IMR-90 (cell line): ENCODE measurements around the gene ALS2CL. TPM values are rescaled to one million over a fixed set of nuclear protein-coding genes. Genes with fewer than 3 reads are reported as not detected.

Source experiments
- ATAC-seq: fragments of 200-7000 bp; cut with Tn5 transposase; 2 replicates; pipeline ENCODE4 v1.9.1; 2020; ENCODE audit warnings: low read depth, mild to moderate bottlenecking, moderate library complexity
- BruUV-seq: library from RNA; stranded (reverse); fragments of 400-500 nt; replicated peaks from 2 replicates; lab custom pipeline; 2021; lab: Mats Ljungman, UMichigan
- CTCF ChIA-PET: fragments of 300-600 bp; formaldehyde crosslinking; extraction: SDS; loops from one replicate; lab custom pipeline; 2021; ENCODE audit warnings: antibody characterized with exemption; lab: Yijun Ruan, JAX
- POLR2A ChIA-PET: fragments of 300-600 bp; sonication (Branson Sonifier 250); formaldehyde crosslinking; loops from one replicate; lab custom pipeline; 2022; ENCODE audit warnings: antibody characterized with exemption; ENCODE audit not compliant: unreplicated experiment; lab: Charles Lee
- DNase-seq: peaks from one replicate; pipeline ENCODE4 v3.0.0; 2013
- H2AFZ ChIP-seq: replicated peaks from 2 replicates; pipeline ENCODE3; 2013; ENCODE audit warnings: low read length, mild to moderate bottlenecking; ENCODE audit not compliant: poor library complexity
- H2AK5ac ChIP-seq: 2 replicates; pipeline ENCODE4 v1.6.1; 2013; ENCODE audit warnings: low read depth, low read length, inconsistent platforms
- H2AK9ac ChIP-seq: replicated peaks from 2 replicates; pipeline ENCODE3; 2013; ENCODE audit warnings: mild to moderate bottlenecking, low read depth, low read length, moderate library complexity; ENCODE audit not compliant: poor library complexity
- H2BK120ac ChIP-seq: 2 replicates; pipeline ENCODE4 v1.6.1; 2013; ENCODE audit warnings: low read depth, low read length, inconsistent platforms
- H2BK15ac ChIP-seq: 3 replicates; pipeline ENCODE4 v1.6.1; 2013; ENCODE audit warnings: low read depth, low read length, inconsistent platforms
- H2BK20ac ChIP-seq: 2 replicates; pipeline ENCODE4 v1.6.1; 2013; ENCODE audit warnings: low read depth, mild to moderate bottlenecking, inconsistent platforms, low read length, moderate library complexity
- H2BK5ac ChIP-seq: 2 replicates; pipeline ENCODE4 v1.6.1; 2013; ENCODE audit warnings: mild to moderate bottlenecking, low read depth, low read length, inconsistent platforms; ENCODE audit not compliant: poor library complexity, severe bottlenecking
- H3K14ac ChIP-seq: replicated peaks from 2 replicates; pipeline ENCODE4 v1.6.1; 2013; ENCODE audit warnings: low read depth, low read length, inconsistent platforms
- H3K18ac ChIP-seq: 2 replicates; pipeline ENCODE4 v1.6.1; 2013; ENCODE audit warnings: low read depth, low read length, control low read depth
- H3K23ac ChIP-seq: 2 replicates; pipeline ENCODE4 v1.6.1; 2013; ENCODE audit warnings: low read depth, low read length, inconsistent platforms
- H3K27ac ChIP-seq: 2 replicates; pipeline ENCODE4 v1.5.1; 2013; ENCODE audit warnings: mild to moderate bottlenecking, control low read depth, low read length; ENCODE audit not compliant: insufficient read depth
- H3K27me3 ChIP-seq: 2 replicates; pipeline ENCODE4 v1.6.1; 2013; ENCODE audit warnings: low read length; ENCODE audit not compliant: control insufficient read depth, insufficient read depth
- H3K36me3 ChIP-seq: 2 replicates; pipeline ENCODE4 v1.6.1; 2013; ENCODE audit warnings: low read length, mixed read lengths; ENCODE audit not compliant: control insufficient read depth, insufficient read depth
- H3K4ac ChIP-seq: 2 replicates; pipeline ENCODE4 v1.6.1; 2013; ENCODE audit warnings: low read depth, low read length, inconsistent platforms
- H3K4me1 ChIP-seq: 2 replicates; pipeline ENCODE4 v1.6.1; 2013; ENCODE audit warnings: low read length, mixed read lengths; ENCODE audit not compliant: control insufficient read depth, insufficient read depth
- H3K4me2 ChIP-seq: 2 replicates; pipeline ENCODE4 v1.6.1; 2013; ENCODE audit warnings: low read depth, mild to moderate bottlenecking, control low read depth, low read length, moderate library complexity
- H3K4me3 ChIP-seq: 2 replicates; pipeline ENCODE4 v1.5.1; 2013; ENCODE audit warnings: low read depth, mild to moderate bottlenecking, control low read depth, low read length, moderate library complexity; ENCODE audit not compliant: insufficient read depth
- H3K56ac ChIP-seq: 2 replicates; pipeline ENCODE4 v1.6.1; 2013; ENCODE audit warnings: low read length, inconsistent platforms; ENCODE audit not compliant: insufficient read depth; ENCODE audit errors: extremely low read depth
- H3K79me1 ChIP-seq, 2 experiments: 2 replicates each; pipeline ENCODE4 v1.6.1; 2013; ENCODE audit warnings: low read length in 2 of 2, inconsistent platforms in 1 of 2, low read depth in 1 of 2
- H3K9ac ChIP-seq: 2 replicates; pipeline ENCODE4 v1.6.1; 2013; ENCODE audit warnings: low read depth, low read length, control low read depth
- H3K9me1 ChIP-seq: 2 replicates; pipeline ENCODE4 v1.6.1; 2013; ENCODE audit warnings: low read length, inconsistent platforms; ENCODE audit not compliant: insufficient read depth
- H3K9me3 ChIP-seq: 2 replicates; pipeline ENCODE4 v1.6.1; 2013; ENCODE audit warnings: low read length; ENCODE audit not compliant: control insufficient read depth, insufficient read depth
- H4K20me1 ChIP-seq: 2 replicates; pipeline ENCODE4 v1.6.1; 2013; ENCODE audit warnings: low read length, inconsistent platforms; ENCODE audit not compliant: insufficient read depth
- H4K5ac ChIP-seq: 2 replicates; pipeline ENCODE4 v1.6.1; 2013; ENCODE audit warnings: mild to moderate bottlenecking, low read depth, low read length, control low read depth
- H4K8ac ChIP-seq, 2 experiments: 2 replicates each; pipeline ENCODE4 v1.6.1; 2013; ENCODE audit warnings: low read depth in 2 of 2, low read length in 2 of 2, control low read depth in 1 of 2, inconsistent platforms in 1 of 2
- H4K91ac ChIP-seq: 2 replicates; pipeline ENCODE4 v1.6.1; 2013; ENCODE audit warnings: low read depth, low read length, inconsistent platforms; ENCODE audit not compliant: insufficient read depth
- CHD1 ChIP-seq: IDR thresholded peaks from 2 replicates; pipeline ENCODE4 v1.6.1; 2012; ENCODE audit warnings: low read depth, low read length, improper control_type of control experiment
- ELK1 ChIP-seq: fragments of 150-350 bp; IDR thresholded peaks from 2 replicates; pipeline ENCODE4 v1.6.1; 2016; ENCODE audit warnings: low read depth, mild to moderate bottlenecking, low read length, moderate library complexity, borderline replicate concordance
- FOS ChIP-seq: fragments of 150-350 bp; IDR thresholded peaks from 2 replicates; pipeline ENCODE4 v1.6.1; 2016; ENCODE audit warnings: low read depth, low read length
- MAFK ChIP-seq: IDR thresholded peaks from 2 replicates; pipeline ENCODE4 v1.6.1; 2012; ENCODE audit warnings: low read depth, low read length, improper control_type of control experiment
- NFE2L2 ChIP-seq: fragments of 150-350 bp; IDR thresholded peaks from 2 replicates; pipeline ENCODE4 v1.6.1; 2016; ENCODE audit warnings: low read depth, mild to moderate bottlenecking, low read length
- POLR2A ChIP-seq: IDR thresholded peaks from 2 replicates; pipeline ENCODE4 v1.6.1; 2012; ENCODE audit warnings: mild to moderate bottlenecking, low read depth, low read length
- RFX5 ChIP-seq: IDR thresholded peaks from 2 replicates; pipeline ENCODE4 v1.8.0; 2012; ENCODE audit warnings: low read depth, mild to moderate bottlenecking, low read length, moderate library complexity
- SMC3 ChIP-seq: fragments of 150-350 bp; IDR thresholded peaks from 2 replicates; pipeline ENCODE4 v1.6.1; 2016; ENCODE audit warnings: low read depth, mild to moderate bottlenecking, antibody characterized with exemption, low read length, moderate library complexity
- WGBS, 2 experiments: methylation state at CpG; one replicate each; pipeline versions ENCODE4 v1.1.5 to v1.1.7; 2013; ENCODE audit warnings: missing lambda C conversion rate in 2 of 2; ENCODE audit not compliant: insufficient read length in 1 of 2; ENCODE audit errors: extremely low coverage in 2 of 2; 5-methylcytosine and 5-hydroxymethylcytosine counted together
- dilution Hi-C: fragments of 300-500 bp; cut with HindIII; formaldehyde crosslinking; loops from one replicate; pipeline ENCODE4 v1.14.3; 2018; ENCODE audit warnings: low sequenced_read_pairs; ENCODE audit not compliant: unreplicated experiment
- in situ Hi-C: fragments of 300-500 bp; cut with MboI; formaldehyde crosslinking; loops from 3 replicates; pipeline ENCODE4 v1.14.3; 2019; ENCODE audit warnings: low sequenced_read_pairs, inconsistent platforms, mixed read lengths
- intact Hi-C: fragments of 100-400 bp; cut with micrococcal nuclease; formaldehyde crosslinking; loops from 2 replicates; pipeline ENCODE4 v1.10.0; 2022
- polyA plus RNA-seq, 3 experiments: library from polyadenylated mRNA; depleted of rRNA; stranded (reverse); fragments of >200 nt; gene quantifications; 2 replicates each; pipeline ENCODE4 v1.2.3, GENCODE V29; 2012; ENCODE audit warnings: low replicate concordance in 1 of 3
- total RNA-seq: library from RNA; depleted of rRNA; stranded (reverse); fragments of >200 nt; gene quantifications from 2 replicates; pipeline ENCODE4 v1.2.3, GENCODE V29; 2012

ALS2CL gene
- total and polyA plus RNA-seq, 2 of the 4 experiments (the other 2 are of a cell fraction): 2.2 to 4.8 TPM

GRCh38 chr3:46661776-46662766, 31.4 kb downstream of the ALS2CL start:
- no peaks in the 10 kb centered on the region for H4K20me1 ChIP-seq
- H4K5ac ChIP-seq: peak overlapping the region; percentile 31; the same call in 1 of the 2 replicates
- peak overlapping the region; percentile 54; the same call in 1 of the 2 replicates for H3K18ac ChIP-seq
- no peaks in the 10 kb centered on the region for H3K9me3 ChIP-seq
- H2BK5ac ChIP-seq: no peak overlapping the region
- ChIA-PET CTCF (interaction anchor here (0.6 to 2.4 kb wide), 3 partner anchors 173 to 200 kb away, joined by 3 to 14 read pairs (median 5); no protein-coding TSS in a partner anchor), POLR2A (no interaction called here)
- H3K4me2 ChIP-seq: no peak overlapping the region
- no peak overlapping the region for H2AFZ ChIP-seq
- in situ Hi-C loops (no loop called here), intact Hi-C loops (no loop called here), dilution Hi-C loops (no loop called here)
- H2BK15ac ChIP-seq: no peak overlapping the region
- H4K91ac ChIP-seq: no peak overlapping the region
- no peaks in the 10 kb centered on the region; the same call in 1 of the 2 replicates for H3K9me1 ChIP-seq
- peak overlapping the region; percentile 19; the same call in 1 of the 2 replicates for H3K27ac ChIP-seq
- no peak for DNase-seq
- WGBS, 2 experiments: 75% methylated on average over 10 of the region's 15 CpGs; no CpG with 5 or more reads in 1 of the 2 experiments
- peaks cover 3% of the 10 kb centered on the region; the same call in 1 of the 2 replicates for H3K27me3 ChIP-seq
- H3K36me3 ChIP-seq: no peaks in the 10 kb centered on the region
- peak overlapping the region; percentile 5; the same call in 1 of the 2 replicates for H2AK5ac ChIP-seq
- H3K9ac ChIP-seq: no peak overlapping the region
- BruUV-seq: no TSS peak
- TF ChIP-seq CHD1 (no peak), RFX5 (no peak), POLR2A (no peak), ELK1 (no peak), NFE2L2 (no peak), FOS (no peak), MAFK (no peak), SMC3 (no peak)
- peaks cover 27% of the 10 kb centered on the region for H3K4me1 ChIP-seq
- H3K4ac ChIP-seq: peak overlapping the region; percentile 27
- H2BK120ac ChIP-seq: peak overlapping the region; percentile 36; the same call in 1 of the 2 replicates
- H4K8ac ChIP-seq: no peak overlapping the region
- no peak for ATAC-seq
- no peak overlapping the region for H3K56ac ChIP-seq
- no peaks in the 10 kb centered on the region for H3K79me1 ChIP-seq
- no peak overlapping the region for H3K14ac ChIP-seq
- H3K4me3 ChIP-seq: no peak overlapping the region
- peak overlapping the region; percentile 33 for H2AK9ac ChIP-seq
- no peak overlapping the region for H3K23ac ChIP-seq
- H2BK20ac ChIP-seq: no peak overlapping the region; the same call in 1 of the 2 replicates
